ENCODE results near the gene OXSR1. TPM values are rescaled to one million over a fixed set of nuclear protein-coding genes. Genes with fewer than 3 reads are reported as not detected.

The OXSR1 gene
- total RNA-seq, 1 donor from 2014 or later: 36.0 TPM

GRCh38 chr3:38255627-38256026, 90.3 kb downstream of the OXSR1 start:
- no peak for DNase-seq (ENCODE audit: low spot score)
- no peak for TF ChIP-seq CTCF (IDR thresholded peaks at IDR 0.05; ENCODE audit: unreplicated experiment)
- no peaks in the 10 kb centered on the region for H3K4me1 Mint-ChIP-seq (ENCODE audit: unreplicated experiment)
- H3K27ac Mint-ChIP-seq (ENCODE audit: unreplicated experiment): no peak overlapping the region
- H3K4me3 Mint-ChIP-seq (ENCODE audit: unreplicated experiment): no peak overlapping the region
- H3K27me3 Mint-ChIP-seq (ENCODE audit: unreplicated experiment): no peaks in the 10 kb centered on the region
- peaks cover 24% of the 10 kb centered on the region for H3K36me3 Mint-ChIP-seq (ENCODE audit: low read depth, unreplicated experiment)
- no peaks in the 10 kb centered on the region for H3K9me3 Mint-ChIP-seq (ENCODE audit: unreplicated experiment)

- Mint-ChIP-seq H3K27me3 (ENCODE audit: unreplicated experiment) (no peaks in the 10 kb centered on the region), H3K27ac (ENCODE audit: unreplicated experiment) (no peak overlapping the region)
- no peak for TF ChIP-seq CTCF (IDR thresholded peaks at IDR 0.05; ENCODE audit: unreplicated experiment)
Measured at GRCh38 chr3:38257583-38257982, 92.2 kb downstream of the OXSR1 start.

GRCh38 chr3:38260474-38260873, 95.1 kb downstream of the OXSR1 start:
- DNase-seq (ENCODE audit: low spot score): no peak
- Mint-ChIP-seq H3K4me1 (ENCODE audit: unreplicated experiment) (peaks cover 6% of the 10 kb centered on the region), H3K4me3 (ENCODE audit: unreplicated experiment) (no peak overlapping the region), H3K27me3 (ENCODE audit: unreplicated experiment) (no peaks in the 10 kb centered on the region), H3K27ac (ENCODE audit: unreplicated experiment) (no peak overlapping the region), H3K9me3 (ENCODE audit: unreplicated experiment) (no peaks in the 10 kb centered on the region), H3K36me3 (ENCODE audit: low read depth, unreplicated experiment) (no peaks in the 10 kb centered on the region)
- no peak for TF ChIP-seq CTCF (IDR thresholded peaks at IDR 0.05; ENCODE audit: unreplicated experiment)

More at GRCh38 chr3:38257583-38257982, 92.2 kb downstream of the OXSR1 start:
- Mint-ChIP-seq H3K4me1 (ENCODE audit: unreplicated experiment) (no peaks in the 10 kb centered on the region), H3K4me3 (ENCODE audit: unreplicated experiment) (no peak overlapping the region), H3K36me3 (ENCODE audit: low read depth, unreplicated experiment) (peaks cover 10% of the 10 kb centered on the region), H3K9me3 (ENCODE audit: unreplicated experiment) (no peaks in the 10 kb centered on the region)
- DNase-seq (ENCODE audit: low spot score): no peak

GRCh38 chr3:38264353-38264771, 99.0 kb downstream of the OXSR1 start:
- Mint-ChIP-seq H3K4me1 (ENCODE audit: unreplicated experiment) (peaks cover 33% of the 10 kb centered on the region), H3K4me3 (ENCODE audit: unreplicated experiment) (no peak overlapping the region)
- no peak for DNase-seq (ENCODE audit: low spot score)

GRCh38 chr3:38264779-38265178, 99.4 kb downstream of the OXSR1 start:
- Mint-ChIP-seq H3K27ac (ENCODE audit: unreplicated experiment) (no peak overlapping the region), H3K9me3 (ENCODE audit: unreplicated experiment) (no peaks in the 10 kb centered on the region), H3K36me3 (ENCODE audit: low read depth, unreplicated experiment) (peaks cover 7% of the 10 kb centered on the region), H3K4me3 (ENCODE audit: unreplicated experiment) (no peak overlapping the region), H3K27me3 (ENCODE audit: unreplicated experiment) (no peaks in the 10 kb centered on the region), H3K4me1 (ENCODE audit: unreplicated experiment) (peaks cover 33% of the 10 kb centered on the region)
- no peak for DNase-seq (ENCODE audit: low spot score)
- TF ChIP-seq CTCF (IDR thresholded peaks at IDR 0.05; ENCODE audit: unreplicated experiment): no peak

More at GRCh38 chr3:38264353-38264771, 99.0 kb downstream of the OXSR1 start:
- Mint-ChIP-seq H3K9me3 (ENCODE audit: unreplicated experiment) (no peaks in the 10 kb centered on the region), H3K27me3 (ENCODE audit: unreplicated experiment) (no peaks in the 10 kb centered on the region), H3K27ac (ENCODE audit: unreplicated experiment) (no peak overlapping the region), H3K36me3 (ENCODE audit: low read depth, unreplicated experiment) (peaks cover 7% of the 10 kb centered on the region)
- TF ChIP-seq CTCF (IDR thresholded peaks at IDR 0.05; ENCODE audit: unreplicated experiment): no peak

All from endothelial cell (in vitro differentiated cells).